Endothelial cell of umbilical vein (primary cell): Measurements from ENCODE around the gene PIGB. TPM values are rescaled to one million over a fixed set of nuclear protein-coding genes. Genes with fewer than 3 reads are reported as not detected.
"Not testable (repeated sequence)": the region's sequence is repeated elsewhere in the genome, so short reads cannot be mapped to it uniquely, and the experiment has no call there.

ENCODE experiments used
- BruUV-seq: library from RNA; stranded (reverse); fragments of 400-500 nt; replicated peaks from 2 replicates; lab custom pipeline; 2021; lab: Mats Ljungman, UMichigan
- CTCF ChIA-PET: fragments of 300-600, 350-600 bp; sonication (Branson Sonifier 250); formaldehyde crosslinking; loops from one replicate; lab custom pipeline; 2021; ENCODE audit warnings: antibody characterized with exemption, inconsistent platforms; lab: Charles Lee
- POLR2A ChIA-PET: fragments of 300-600, 350-600 bp; sonication (Branson Sonifier 250); formaldehyde crosslinking; loops from one replicate; lab custom pipeline; 2021; ENCODE audit warnings: antibody characterized with exemption, inconsistent platforms; lab: Charles Lee
- DNase-seq: peaks from one replicate; pipeline ENCODE4 v3.0.0-alpha.2; 2011; ENCODE audit warnings: low read depth, low spot score
- FAIRE-seq: peaks from 2 replicates; lab custom pipeline; 2011; peaks lifted over from hg19 to GRCh38; lab: Jason Lieb, UNC
- H2AFZ ChIP-seq: 2 replicates; pipeline ENCODE4 v1.6.0; 2012; ENCODE audit warnings: low read depth, low read length, control low read depth, inconsistent platforms
- H3K27ac ChIP-seq: 2 replicates; pipeline ENCODE4 v1.5.1; 2011; ENCODE audit warnings: low read depth, mild to moderate bottlenecking, control low read depth, low read length, moderate library complexity; ENCODE audit not compliant: insufficient read depth
- H3K27me3 ChIP-seq, 2 experiments: 2 replicates each; pipeline versions ENCODE4 v1.6.0 to v1.6.1; 2011; ENCODE audit warnings: low read length in 2 of 2, mixed read lengths in 1 of 2; ENCODE audit not compliant: control insufficient read depth in 2 of 2, insufficient read depth in 2 of 2
- H3K36me3 ChIP-seq, 2 experiments: 2 replicates in 1 of 2; 3 replicates in 1 of 2; pipeline ENCODE4 v1.5.1; 2011; ENCODE audit warnings: low read length in 2 of 2, mild to moderate bottlenecking in 1 of 2, moderate library complexity in 1 of 2; ENCODE audit not compliant: control insufficient read depth in 2 of 2, insufficient read depth in 2 of 2; ENCODE audit errors: extremely low read depth in 1 of 2
- H3K4me1 ChIP-seq: 3 replicates; pipeline ENCODE4 v1.5.1; 2011; ENCODE audit warnings: mild to moderate bottlenecking, low read length; ENCODE audit not compliant: control insufficient read depth, insufficient read depth; ENCODE audit errors: extremely low read depth
- H3K4me2 ChIP-seq: 2 replicates; pipeline ENCODE4 v1.6.1; 2011; ENCODE audit warnings: low read length, control low read depth, mixed read lengths; ENCODE audit not compliant: insufficient read depth
- H3K4me3 ChIP-seq, 3 experiments: fragments of 200-600 bp in 1 of 3; sonication (generic), shearing (Covaris generic) in 1 of 3; replicated peaks in 1 of 3; 2 replicates each; pipeline ENCODE4 v1.5.1; 2011 to 2016; ENCODE audit warnings: control low read depth in 3 of 3, low read length in 3 of 3, mild to moderate bottlenecking in 2 of 3, inconsistent platforms in 1 of 3, low read depth in 1 of 3, moderate library complexity in 1 of 3; ENCODE audit not compliant: insufficient read depth in 1 of 3
- H3K79me2 ChIP-seq: 2 replicates; pipeline ENCODE4 v1.6.0; 2012; ENCODE audit warnings: low read length, inconsistent platforms; ENCODE audit not compliant: control insufficient read depth, insufficient read depth
- H3K9ac ChIP-seq: replicated peaks from 2 replicates; pipeline ENCODE3; 2011; ENCODE audit warnings: low read length, control low read depth; ENCODE audit not compliant: insufficient read depth; ENCODE audit errors: extremely low read depth
- H3K9me1 ChIP-seq: replicated peaks from 3 replicates; pipeline ENCODE4 v1.6.0; 2011; ENCODE audit warnings: mild to moderate bottlenecking, low read length; ENCODE audit not compliant: control insufficient read depth, insufficient read depth; ENCODE audit errors: extremely low read depth
- H3K9me3 ChIP-seq: replicated peaks from 2 replicates; pipeline ENCODE4 v1.5.1; 2012; ENCODE audit warnings: low read length, inconsistent platforms; ENCODE audit not compliant: control insufficient read depth, insufficient read depth
- H4K20me1 ChIP-seq: replicated peaks from 2 replicates; pipeline ENCODE3; 2011; ENCODE audit warnings: mild to moderate bottlenecking, low read length; ENCODE audit not compliant: control insufficient read depth, insufficient read depth; ENCODE audit errors: extremely low read depth
- EZH2 ChIP-seq: IDR thresholded peaks from 2 replicates; pipeline ENCODE4 v1.6.1; 2012; ENCODE audit warnings: borderline replicate concordance, low read depth, mild to moderate bottlenecking, moderate library complexity, low read length, inconsistent platforms; ENCODE audit not compliant: severe bottlenecking
- FOS ChIP-seq: IDR thresholded peaks from 2 replicates; pipeline ENCODE4 v1.6.1; 2011; ENCODE audit warnings: mild to moderate bottlenecking, low read length, moderate library complexity, borderline replicate concordance; ENCODE audit not compliant: insufficient read depth
- GATA2 ChIP-seq: IDR thresholded peaks from 2 replicates; pipeline ENCODE4 v1.7.0; 2011; ENCODE audit warnings: low read depth, mild to moderate bottlenecking, moderate library complexity, mixed read lengths, low read length; ENCODE audit not compliant: insufficient read length, insufficient read depth
- JUN ChIP-seq: IDR thresholded peaks from 2 replicates; pipeline ENCODE4 v1.6.1; 2011; ENCODE audit warnings: borderline replicate concordance, low read depth; ENCODE audit not compliant: insufficient read length, insufficient read depth
- MAX ChIP-seq: IDR thresholded peaks from 2 replicates; pipeline ENCODE4 v1.6.1; 2011; ENCODE audit not compliant: insufficient read depth, insufficient read length
- MYC ChIP-seq: IDR thresholded peaks from one replicate; pipeline ENCODE4 v1.6.1; 2011; ENCODE audit warnings: mild to moderate bottlenecking, low read depth, low read length
- POLR2A ChIP-seq: IDR thresholded peaks from 2 replicates; pipeline ENCODE4 v1.6.1; 2012; ENCODE audit warnings: low read depth, mild to moderate bottlenecking, control low read depth, low read length
- POLR2AphosphoS5 ChIP-seq: IDR thresholded peaks from 2 replicates; pipeline ENCODE4 v1.6.1; 2012; ENCODE audit warnings: low read depth, mild to moderate bottlenecking, control low read depth, low read length, moderate library complexity; ENCODE audit not compliant: insufficient read depth
- dilution Hi-C: fragments of 300-500 bp; cut with MboI; formaldehyde crosslinking; loops from one replicate; pipeline ENCODE4 v1.15.0; 2019; ENCODE audit warnings: low sequenced_read_pairs; ENCODE audit not compliant: extremely low pct_ligation_motif_present
- intact Hi-C: fragments of 100-400 bp; cut with micrococcal nuclease; formaldehyde crosslinking; loops from one replicate; pipeline ENCODE4 v1.10.0; 2022
- polyA plus RNA-seq, 4 experiments: library from polyadenylated mRNA; depleted of rRNA in 3 of 4; stranded (reverse) in 3 of 4; unstranded in 1 of 4; fragments of >200 nt; gene quantifications; 2 replicates each; pipeline versions ENCODE4 v1.2.1 to v1.2.3, GENCODE V29; 2011 to 2012; ENCODE audit warnings: missing spikeins in 1 of 4
- total RNA-seq: library from RNA; stranded (reverse); gene quantifications from 2 replicates; pipeline ENCODE4 v1.2.3, GENCODE V29; 2021
- TF ChIP-seq, protein P1 (sequence below), 2 donors: IDR thresholded peaks; 1 replicate in 1 of 2; 2 replicates in 1 of 2; pipeline ENCODE4 v1.5.1; 2011; ENCODE audit warnings: low read length in 2 of 2, mild to moderate bottlenecking in 2 of 2, moderate library complexity in 2 of 2, control low read depth in 1 of 2, inconsistent platforms in 1 of 2, low read depth in 1 of 2; ENCODE audit not compliant: insufficient read depth in 1 of 2; ENCODE audit errors: extremely low read depth in 1 of 2

The PIGB gene
- total and polyA plus RNA-seq, 2 donors (not counting 3 experiments of a cell fraction or from before 2014, with no cell fraction given), result 14.1 to 23.9 TPM

GRCh38 chr15:55297315-55297714 is 21.7 kb upstream of the PIGB start:
- ChIA-PET CTCF (interaction anchor here (1.5 kb wide), 1 partner anchor 138 kb away, joined by 4 read pairs; no protein-coding TSS in a partner anchor), POLR2A (no interaction called here)
- Histone ChIP-seq H3K4me1 (no peaks in the 10 kb centered on the region), H3K27me3 (no peaks in the 10 kb centered on the region), H3K27ac (no peak overlapping the region), H3K4me2 (no peak overlapping the region), H3K9me1 (no peaks in the 10 kb centered on the region), H2AFZ (no peak overlapping the region), H3K36me3 (no peaks in the 10 kb centered on the region), H3K9ac (no peak overlapping the region), H3K9me3 (no peaks in the 10 kb centered on the region), H3K79me2 (no peaks in the 10 kb centered on the region), H4K20me1 (no peaks in the 10 kb centered on the region), H3K4me3 (no peak overlapping the region)
- no peak for TF ChIP-seq MAX
- no peak for TF ChIP-seq POLR2AphosphoS5
- TF ChIP-seq, protein P1, sequence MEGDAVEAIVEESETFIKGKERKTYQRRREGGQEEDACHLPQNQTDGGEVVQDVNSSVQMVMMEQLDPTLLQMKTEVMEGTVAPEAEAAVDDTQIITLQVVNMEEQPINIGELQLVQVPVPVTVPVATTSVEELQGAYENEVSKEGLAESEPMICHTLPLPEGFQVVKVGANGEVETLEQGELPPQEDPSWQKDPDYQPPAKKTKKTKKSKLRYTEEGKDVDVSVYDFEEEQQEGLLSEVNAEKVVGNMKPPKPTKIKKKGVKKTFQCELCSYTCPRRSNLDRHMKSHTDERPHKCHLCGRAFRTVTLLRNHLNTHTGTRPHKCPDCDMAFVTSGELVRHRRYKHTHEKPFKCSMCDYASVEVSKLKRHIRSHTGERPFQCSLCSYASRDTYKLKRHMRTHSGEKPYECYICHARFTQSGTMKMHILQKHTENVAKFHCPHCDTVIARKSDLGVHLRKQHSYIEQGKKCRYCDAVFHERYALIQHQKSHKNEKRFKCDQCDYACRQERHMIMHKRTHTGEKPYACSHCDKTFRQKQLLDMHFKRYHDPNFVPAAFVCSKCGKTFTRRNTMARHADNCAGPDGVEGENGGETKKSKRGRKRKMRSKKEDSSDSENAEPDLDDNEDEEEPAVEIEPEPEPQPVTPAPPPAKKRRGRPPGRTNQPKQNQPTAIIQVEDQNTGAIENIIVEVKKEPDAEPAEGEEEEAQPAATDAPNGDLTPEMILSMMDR (IDR thresholded peaks at IDR 0.05; ENCODE audit: extremely low read depth in 1 of 2, insufficient read depth in 1 of 2, low read depth in 1 of 2, low read length in 2 of 2), result no peak
- no peak for TF ChIP-seq JUN
- TF ChIP-seq MYC, result no peak
- no peak for TF ChIP-seq FOS
- no peak for TF ChIP-seq EZH2
- no peak for TF ChIP-seq GATA2
- no peak for TF ChIP-seq POLR2A
- intact Hi-C loops, result loop anchor here (10.0 kb wide), 1 partner anchor 1213 kb away; no protein-coding TSS in a partner anchor
- FAIRE-seq, result no peak
- dilution Hi-C loops, result no loop called here
- DNase-seq, result no peak
- no TSS peak for BruUV-seq

DNA sequence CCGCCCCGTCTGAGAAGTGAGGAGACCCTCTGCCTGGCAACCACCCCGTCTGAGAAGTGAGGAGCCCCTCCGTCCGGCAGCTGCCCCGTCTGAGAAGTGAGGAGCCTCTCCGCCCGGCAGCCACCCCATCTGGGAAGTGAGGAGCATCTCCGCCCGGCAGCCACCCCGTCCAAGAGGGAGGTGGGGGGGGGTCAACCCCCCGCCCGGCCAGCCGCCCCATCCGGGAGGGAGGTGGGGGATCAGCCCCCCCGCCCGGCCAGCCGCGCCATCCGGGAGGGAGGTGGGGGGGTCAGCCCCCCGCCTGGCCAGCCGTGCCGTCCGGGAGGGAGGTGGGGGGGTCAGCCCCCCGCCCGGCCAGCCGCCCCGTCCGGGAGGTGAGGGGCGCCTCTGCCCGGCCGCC is 16.2 kb upstream of the PIGB start:
- intact Hi-C loops, H3K27ac ChIP-seq, H3K36me3 ChIP-seq, H3K4me1 ChIP-seq, POLR2A ChIA-PET, H3K27me3 ChIP-seq, H3K4me2 ChIP-seq, H3K79me2 ChIP-seq, H4K20me1 ChIP-seq, FAIRE-seq, dilution Hi-C loops, DNase-seq, H3K9ac ChIP-seq, H3K9me1 ChIP-seq, H2AFZ ChIP-seq, H3K4me3 ChIP-seq, CTCF ChIA-PET, BruUV-seq, H3K9me3 ChIP-seq: not testable (repeated sequence)
